Measurements from ENCODE around the gene SMOC2.

Gene SMOC2

GRCh38 chr6:168494726-168495125, 53.7 kb downstream of the SMOC2 start:
- no peak for DNase-seq

GRCh38 chr6:168495133-168495532, 54.1 kb downstream of the SMOC2 start:
- DNase-seq, result no peak

- DNase-seq, result no peak
Measured at GRCh38 chr6:168495636-168496035, 54.7 kb downstream of the SMOC2 start.

- DNase-seq, result no peak
Measured at GRCh38 chr6:168496139-168496996, 55.4 kb downstream of the SMOC2 start.

GRCh38 chr6:168496997-168497331, 56.0 kb downstream of the SMOC2 start:
- no peak for DNase-seq

- no peak for DNase-seq
Measured at GRCh38 chr6:168497381-168497780, 56.4 kb downstream of the SMOC2 start.

GRCh38 chr6:168498161-168498843, 57.3 kb downstream of the SMOC2 start:
- DNase-seq, result no peak

GRCh38 chr6:168499045-168499650, 58.2 kb downstream of the SMOC2 start:
- no peak for DNase-seq

GRCh38 chr6:168500519-168500918, 59.5 kb downstream of the SMOC2 start:
- DNase-seq, result no peak

GRCh38 chr6:168501561-168501960, 60.6 kb downstream of the SMOC2 start:
- no peak for DNase-seq

GRCh38 chr6:168504366-168504765, 63.4 kb downstream of the SMOC2 start:
- DNase-seq, result no peak

GRCh38 chr6:168506460-168506859, 65.5 kb downstream of the SMOC2 start:
- DNase-seq, result no peak

- no peak for DNase-seq
Measured at GRCh38 chr6:168507297-168507696, 66.3 kb downstream of the SMOC2 start.

- no peak for DNase-seq
Measured at GRCh38 chr6:168507730-168508129, 66.7 kb downstream of the SMOC2 start.

GRCh38 chr6:168508903-168509302, 67.9 kb downstream of the SMOC2 start:
- no peak for DNase-seq

- DNase-seq, result no peak
Measured at GRCh38 chr6:168513766-168514165, 72.8 kb downstream of the SMOC2 start.

GRCh38 chr6:168514216-168514615, 73.2 kb downstream of the SMOC2 start:
- DNase-seq, result no peak

GRCh38 chr6:168515376-168515775, 74.4 kb downstream of the SMOC2 start:
- no peak for DNase-seq

- DNase-seq, result no peak
Measured at GRCh38 chr6:168516944-168517741, 76.2 kb downstream of the SMOC2 start.

GRCh38 chr6:168517742-168518347, 76.9 kb downstream of the SMOC2 start:
- DNase-seq, result no peak

- no peak for DNase-seq
Measured at GRCh38 chr6:168518348-168518745, 77.4 kb downstream of the SMOC2 start.

- no peak for DNase-seq
Measured at GRCh38 chr6:168518867-168519266, 77.9 kb downstream of the SMOC2 start.

GRCh38 chr6:168520233-168520632, 79.2 kb downstream of the SMOC2 start:
- no peak for DNase-seq
